Mucosa of rectum (tissue), 2 donors: ENCODE measurements around the gene USP32.

Experiments used
- H3K27ac ChIP-seq, 2 donors: one replicate each; pipeline ENCODE4 v1.7.0; 2013; ENCODE audit warnings: inconsistent platforms in 2 of 2, low read depth in 2 of 2, low read length in 2 of 2
- H3K27me3 ChIP-seq, 2 donors: one replicate each; pipeline ENCODE4 v1.7.0; 2013; ENCODE audit warnings: low read length in 2 of 2; ENCODE audit not compliant: control insufficient read depth in 2 of 2, insufficient read depth in 2 of 2
- H3K36me3 ChIP-seq, 2 donors: one replicate each; pipeline ENCODE4 v1.7.0; 2013; ENCODE audit warnings: low read length in 2 of 2; ENCODE audit not compliant: control insufficient read depth in 2 of 2, insufficient read depth in 2 of 2
- H3K4me1 ChIP-seq, 2 donors: one replicate each; pipeline ENCODE4 v1.7.0; 2013; ENCODE audit warnings: low read length in 2 of 2, mild to moderate bottlenecking in 1 of 2; ENCODE audit not compliant: control insufficient read depth in 2 of 2, insufficient read depth in 2 of 2
- H3K4me3 ChIP-seq, 2 donors: one replicate each; pipeline ENCODE4 v1.7.0; 2013; ENCODE audit warnings: low read length in 2 of 2
- H3K9ac ChIP-seq, 2 donors: one replicate each; pipeline ENCODE4 v1.7.0; 2013; ENCODE audit warnings: low read length in 2 of 2, low read depth in 1 of 2, mild to moderate bottlenecking in 1 of 2
- H3K9me3 ChIP-seq, 2 donors: one replicate each; pipeline ENCODE4 v1.7.0; 2013; ENCODE audit warnings: low read length in 2 of 2; ENCODE audit not compliant: control insufficient read depth in 2 of 2
- donor health status: healthy.
- donor health status: Normal muscosa, but diverticular disease.

USP32 gene

GRCh38 chr17:60280673-60281072 is 111.3 kb downstream of the USP32 start:
- Histone ChIP-seq H3K9ac (no peak overlapping the region), H3K4me1 (no peaks in the 10 kb centered on the region), H3K4me3 (no peak overlapping the region)

DNA sequence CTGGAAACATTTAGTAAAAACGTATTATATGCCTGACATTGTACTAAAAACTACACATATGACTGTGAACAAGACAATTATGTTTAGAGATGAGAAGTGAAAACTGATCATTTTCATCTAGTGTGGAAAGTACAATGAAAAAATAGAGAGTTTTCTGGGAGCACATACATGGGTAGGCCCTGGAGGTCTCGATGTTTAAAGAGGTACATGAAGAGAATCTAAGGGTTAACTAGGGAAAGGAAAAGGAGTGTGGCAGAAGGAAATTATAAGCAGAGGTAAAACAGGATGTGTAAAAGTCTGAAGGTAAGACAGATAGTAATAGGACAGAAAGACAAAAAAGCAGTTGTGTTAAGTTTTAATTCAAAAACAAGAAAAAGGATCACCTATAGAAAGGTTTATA is 113.7 kb downstream of the USP32 start:
- no peaks in the 10 kb centered on the region for H3K27me3 ChIP-seq
- H3K9ac ChIP-seq: no peak overlapping the region
- H3K4me1 ChIP-seq: no peaks in the 10 kb centered on the region
- no peaks in the 10 kb centered on the region for H3K9me3 ChIP-seq
- H3K36me3 ChIP-seq: no peaks in the 10 kb centered on the region
- no peak overlapping the region for H3K4me3 ChIP-seq
- H3K27ac ChIP-seq: no peak overlapping the region

More at GRCh38 chr17:60280673-60281072, 111.3 kb downstream of the USP32 start:
- no peak overlapping the region for H3K27ac ChIP-seq
- no peaks in the 10 kb centered on the region for H3K27me3 ChIP-seq
- no peaks in the 10 kb centered on the region for H3K36me3 ChIP-seq
- H3K9me3 ChIP-seq: no peaks in the 10 kb centered on the region

DNA sequence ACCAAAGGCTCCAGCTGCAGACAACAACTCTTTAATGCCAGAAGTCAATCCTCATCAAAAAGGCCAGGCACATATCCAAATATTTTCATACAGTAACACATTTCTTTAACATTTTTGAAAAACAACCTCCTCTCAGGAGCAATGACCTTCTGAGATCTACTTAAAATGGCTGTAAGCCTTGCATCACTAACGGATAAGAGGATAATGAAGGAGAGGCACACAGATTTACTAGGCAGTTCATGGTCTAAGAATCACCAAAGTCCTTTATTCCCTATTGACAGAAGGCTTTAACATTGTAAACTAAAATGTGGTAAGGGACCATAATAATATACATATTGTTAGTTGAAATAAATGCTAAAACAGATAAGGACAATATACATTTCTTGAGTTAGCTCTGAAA is 114.7 kb downstream of the USP32 start:
- Histone ChIP-seq H3K27me3 (no peaks in the 10 kb centered on the region), H3K4me1 (no peaks in the 10 kb centered on the region), H3K4me3 (no peak overlapping the region), H3K27ac (no peak overlapping the region), H3K36me3 (no peaks in the 10 kb centered on the region), H3K9ac (no peak overlapping the region), H3K9me3 (no peaks in the 10 kb centered on the region)

- Histone ChIP-seq H3K36me3 (peaks cover 0 to 3% of the 10 kb centered on the region in 2 donors), H3K9me3 (no peaks in the 10 kb centered on the region), H3K4me1 (no peaks in the 10 kb centered on the region), H3K27me3 (no peaks in the 10 kb centered on the region), H3K4me3 (no peak overlapping the region), H3K9ac (no peak overlapping the region), H3K27ac (no peak overlapping the region)
Measured at GRCh38 chr17:60269417-60269816, 122.5 kb downstream of the USP32 start.

DNA sequence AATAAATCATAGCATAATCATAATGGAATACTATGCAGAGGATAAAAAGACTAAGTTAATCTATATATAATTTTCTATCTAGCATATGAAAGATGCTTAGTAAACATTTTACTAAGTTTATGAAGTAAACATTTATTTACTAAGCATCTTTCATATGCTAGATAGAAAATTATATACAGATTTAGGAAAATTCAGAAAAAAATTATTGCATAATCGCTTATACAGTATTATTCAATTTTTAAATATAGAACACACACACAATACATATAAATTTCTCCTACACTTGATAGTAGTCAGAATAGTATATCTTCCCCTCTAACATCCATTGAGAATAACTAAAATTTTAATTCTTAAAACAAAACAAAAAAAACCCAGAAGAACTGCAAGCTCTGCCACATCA is 131.4 kb downstream of the USP32 start:
- Histone ChIP-seq H3K9me3 (no peaks in the 10 kb centered on the region), H3K27me3 (no peaks in the 10 kb centered on the region), H3K9ac (no peak overlapping the region), H3K27ac (no peak overlapping the region), H3K4me1 (no peaks in the 10 kb centered on the region), H3K4me3 (no peak overlapping the region), H3K36me3 (peaks cover 0 to 3% of the 10 kb centered on the region in 2 donors)

- H3K27ac ChIP-seq: no peak overlapping the region
- no peaks in the 10 kb centered on the region for H3K9me3 ChIP-seq
- H3K36me3 ChIP-seq: peaks cover 0 to 3% of the 10 kb centered on the region in 2 donors
- no peak overlapping the region for H3K4me3 ChIP-seq
- no peaks in the 10 kb centered on the region for H3K4me1 ChIP-seq
- H3K27me3 ChIP-seq: no peaks in the 10 kb centered on the region
- H3K9ac ChIP-seq: no peak overlapping the region
Measured at GRCh38 chr17:60258313-60258712, 133.6 kb downstream of the USP32 start.

DNA sequence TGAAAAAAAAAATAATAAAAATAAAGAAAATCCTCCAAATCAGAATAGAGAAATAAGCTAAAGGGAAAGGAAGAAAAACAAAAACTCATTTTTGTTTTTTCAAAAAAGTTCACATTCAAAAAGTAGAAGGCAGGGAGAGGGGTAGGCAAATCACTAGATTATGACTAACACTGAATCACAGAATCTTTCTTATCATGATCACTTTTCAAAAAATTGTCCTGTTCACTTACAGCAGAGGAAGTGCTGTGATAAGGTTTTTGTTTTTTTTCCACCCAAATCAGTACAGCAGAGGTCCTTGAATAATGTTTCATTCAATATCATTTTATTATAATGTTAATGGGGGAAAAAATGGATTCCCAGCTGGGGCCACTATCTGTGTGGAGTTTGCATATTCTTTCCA is 135.8 kb downstream of the USP32 start:
- Histone ChIP-seq H3K9me3 (no peaks in the 10 kb centered on the region), H3K27me3 (no peaks in the 10 kb centered on the region), H3K4me1 (no peaks in the 10 kb centered on the region), H3K27ac (no peak overlapping the region), H3K36me3 (no peaks in the 10 kb centered on the region), H3K9ac (no peak overlapping the region), H3K4me3 (no peak overlapping the region)

- no peak overlapping the region for H3K4me3 ChIP-seq
- no peak overlapping the region for H3K27ac ChIP-seq
- no peaks in the 10 kb centered on the region for H3K9me3 ChIP-seq
- H3K9ac ChIP-seq: no peak overlapping the region
- H3K4me1 ChIP-seq: no peaks in the 10 kb centered on the region
- no peaks in the 10 kb centered on the region for H3K36me3 ChIP-seq
- no peaks in the 10 kb centered on the region for H3K27me3 ChIP-seq
Measured at GRCh38 chr17:60253048-60253447, 138.9 kb downstream of the USP32 start.

DNA sequence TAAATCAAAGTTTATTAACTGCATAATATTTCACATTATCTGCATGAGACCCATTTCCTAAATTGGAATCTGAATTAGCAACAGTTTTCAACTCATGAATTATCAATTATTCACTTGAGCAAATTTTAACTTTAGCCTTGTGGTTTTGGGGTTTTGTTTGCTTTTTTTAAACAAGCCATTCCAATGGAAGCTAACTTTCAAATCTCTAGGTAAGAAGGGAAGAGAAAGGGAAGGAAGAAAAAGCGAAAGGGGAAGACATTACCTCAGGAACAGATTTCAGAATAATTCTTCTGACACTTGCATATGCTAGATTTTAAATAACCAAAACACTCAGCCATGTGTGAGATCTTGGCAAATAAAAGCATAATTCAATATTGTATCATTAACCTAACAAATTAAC is 139.5 kb downstream of the USP32 start:
- Histone ChIP-seq H3K36me3 (no peaks in the 10 kb centered on the region), H3K4me3 (no peak overlapping the region), H3K9me3 (no peaks in the 10 kb centered on the region), H3K27me3 (no peaks in the 10 kb centered on the region), H3K27ac (no peak overlapping the region), H3K9ac (no peak overlapping the region), H3K4me1 (no peaks in the 10 kb centered on the region)

GRCh38 chr17:60249290-60249826 is 142.6 kb downstream of the USP32 start:
- Histone ChIP-seq H3K9ac (no peak overlapping the region), H3K27me3 (no peaks in the 10 kb centered on the region), H3K27ac (peak overlapping the region; percentile 3 to 27), H3K4me3 (no peak overlapping the region), H3K9me3 (no peaks in the 10 kb centered on the region), H3K4me1 (no peaks in the 10 kb centered on the region), H3K36me3 (no peaks in the 10 kb centered on the region)
